ENCODE results near the gene GRM5. TPM values are rescaled to one million over a fixed set of nuclear protein-coding genes. Genes with fewer than 3 reads are reported as not detected.
"Not testable (repeated sequence)": the region's sequence is repeated elsewhere in the genome, so short reads cannot be mapped to it uniquely, and the experiment has no call there.

GRM5 gene
- total RNA-seq, 1 donor from 2014 or later: not detected

DNA sequence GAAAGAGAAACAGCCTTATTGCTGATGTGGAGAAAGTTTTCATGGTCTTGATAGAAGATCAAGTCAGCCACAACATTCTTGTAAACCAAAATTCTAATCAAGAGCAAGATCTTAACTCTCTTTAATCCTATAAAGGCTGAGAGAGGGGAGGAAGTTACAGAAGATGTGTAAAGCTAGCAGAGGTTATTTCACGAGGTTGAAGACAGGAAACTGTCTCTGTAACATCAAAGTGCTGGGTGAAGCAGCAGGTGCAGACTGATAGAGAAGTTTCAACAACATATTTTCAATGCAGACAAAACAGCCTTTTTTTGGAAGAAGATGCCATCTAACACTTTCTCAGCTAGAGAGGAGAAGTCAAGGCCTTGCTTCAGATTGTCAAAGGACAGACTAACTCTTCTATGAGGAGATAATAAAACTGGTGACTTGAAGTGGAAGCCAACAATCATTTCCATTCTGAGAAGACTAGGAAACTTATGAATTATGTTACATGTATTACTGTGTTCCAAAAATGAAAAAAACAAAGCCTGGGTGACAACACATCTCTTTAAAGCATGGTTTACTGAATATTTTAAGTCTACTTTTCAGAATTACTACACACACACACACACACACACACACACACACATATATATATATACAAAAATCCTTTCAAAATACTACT, 221.9 kb downstream of the GRM5 start:
- DNase-seq (ENCODE audit: low read depth): not testable (repeated sequence)

DNA sequence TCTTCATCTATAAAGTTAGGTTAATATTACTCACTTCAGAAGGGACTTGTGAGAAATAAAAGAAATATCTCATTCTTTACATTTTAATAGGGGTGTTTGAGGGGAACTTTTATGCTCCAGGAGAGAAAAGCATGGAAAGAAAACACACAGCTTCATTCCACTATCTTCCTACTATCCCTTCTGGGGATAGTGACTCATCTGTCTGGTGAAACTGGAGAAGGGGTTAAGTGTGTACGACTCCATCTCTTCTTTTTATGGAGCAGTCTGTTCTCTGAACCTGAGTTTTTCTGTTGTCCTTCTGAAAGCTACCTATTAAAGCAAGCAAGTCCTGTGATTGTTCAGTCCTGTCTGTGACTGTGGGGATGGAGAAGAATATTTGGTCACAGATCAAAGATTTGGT, 227.6 kb downstream of the GRM5 start:
- DNase-seq (ENCODE audit: low read depth): not testable (repeated sequence)

DNA sequence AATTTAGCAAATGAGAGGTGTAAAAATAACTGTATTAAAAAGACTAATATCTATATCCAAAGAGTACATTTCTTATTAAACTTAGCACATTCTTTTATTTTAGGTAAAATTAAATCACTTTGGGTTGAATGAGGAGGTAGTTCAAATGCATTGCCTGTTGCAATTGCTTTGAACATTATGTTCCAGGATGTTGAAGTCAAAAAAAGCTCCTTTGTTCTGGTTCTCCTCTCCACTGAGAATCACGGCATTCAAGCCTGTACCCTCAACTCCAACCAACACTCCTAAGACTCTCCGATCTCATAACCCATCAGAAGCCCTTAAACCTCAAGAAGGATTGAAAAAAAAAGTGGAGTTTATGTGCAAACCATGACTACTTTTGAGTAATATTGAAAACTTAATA, 230.1 kb downstream of the GRM5 start:
- DNase-seq (ENCODE audit: low read depth): not testable (repeated sequence)

DNA sequence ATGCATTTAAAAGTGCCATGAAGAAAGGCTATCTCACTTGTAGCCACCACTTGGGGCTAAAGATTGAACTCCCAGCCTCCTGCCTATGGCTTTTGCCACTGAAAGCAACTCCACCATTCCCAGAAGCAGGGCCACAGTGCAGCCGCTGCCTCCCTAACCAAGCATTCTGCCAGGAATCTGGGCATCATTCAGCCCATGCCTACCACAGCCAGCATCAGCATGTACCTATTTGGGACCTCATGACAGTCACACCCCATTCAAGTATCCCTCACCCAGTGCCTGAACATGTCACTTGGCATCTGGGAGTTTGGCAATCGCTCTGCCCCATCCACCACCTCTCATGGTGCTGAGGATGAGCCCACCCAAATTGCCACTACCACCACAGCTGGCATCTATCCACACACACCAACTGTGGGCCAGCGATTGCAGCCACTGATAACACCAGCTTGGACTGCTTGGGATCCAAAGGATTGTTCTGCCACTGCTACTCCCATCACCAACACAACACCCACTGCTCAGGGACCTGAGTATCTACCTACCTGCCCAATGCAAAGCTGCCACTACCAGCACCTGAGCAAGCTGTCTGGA, 234.4 kb downstream of the GRM5 start:
- DNase-seq (ENCODE audit: low read depth): no peak

DNA sequence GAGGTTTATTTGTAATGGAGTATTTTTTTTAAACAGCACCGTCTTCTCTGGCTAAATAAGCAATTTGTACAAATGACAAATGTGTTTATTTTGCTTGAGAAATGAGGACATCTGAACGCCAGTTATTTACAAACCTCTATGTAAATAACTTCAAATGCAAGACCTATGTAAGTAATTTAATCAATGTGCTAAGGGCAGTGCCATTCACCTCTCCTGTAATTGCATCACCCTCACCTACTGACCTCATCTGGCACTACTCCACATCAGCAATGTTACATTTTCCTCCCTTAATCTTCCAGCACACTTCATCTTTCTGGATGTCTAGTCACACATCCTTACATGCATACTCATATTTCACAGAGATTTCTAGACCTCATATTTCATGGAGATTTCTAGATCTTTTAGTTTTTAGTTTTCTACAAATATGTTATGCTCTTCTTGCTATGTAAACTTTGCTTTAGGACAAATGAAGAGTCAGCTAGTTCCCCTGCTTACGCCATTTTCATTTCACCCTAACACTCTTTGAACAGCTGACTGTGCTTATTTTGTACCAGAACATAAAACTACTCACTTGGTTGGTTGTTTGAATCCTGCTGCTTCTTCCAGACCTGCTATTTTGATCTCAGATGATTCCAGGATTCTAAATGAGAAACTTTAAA, 238.6 kb downstream of the GRM5 start:
- no peak for DNase-seq (ENCODE audit: low read depth)

DNA sequence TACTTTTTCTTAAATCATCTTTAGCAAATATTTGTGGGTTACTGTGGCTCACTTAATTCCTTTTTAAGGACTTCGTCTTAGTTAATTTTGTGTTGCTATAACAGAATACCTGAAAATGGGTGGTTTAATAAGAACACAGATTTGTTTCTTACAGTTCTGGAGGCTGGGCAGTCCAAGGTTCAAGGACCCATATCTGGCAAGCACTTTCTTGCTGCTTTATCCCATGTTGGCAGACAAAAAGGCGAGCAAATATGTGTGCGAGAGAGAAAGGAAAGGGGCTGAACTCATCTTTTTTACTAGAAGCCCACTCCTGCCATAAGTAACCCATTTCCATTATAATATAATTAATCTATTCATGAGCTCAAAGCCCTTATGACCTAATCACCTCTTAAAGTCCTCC, 246.2 kb downstream of the GRM5 start:
- DNase-seq (ENCODE audit: low read depth): no peak

DNA sequence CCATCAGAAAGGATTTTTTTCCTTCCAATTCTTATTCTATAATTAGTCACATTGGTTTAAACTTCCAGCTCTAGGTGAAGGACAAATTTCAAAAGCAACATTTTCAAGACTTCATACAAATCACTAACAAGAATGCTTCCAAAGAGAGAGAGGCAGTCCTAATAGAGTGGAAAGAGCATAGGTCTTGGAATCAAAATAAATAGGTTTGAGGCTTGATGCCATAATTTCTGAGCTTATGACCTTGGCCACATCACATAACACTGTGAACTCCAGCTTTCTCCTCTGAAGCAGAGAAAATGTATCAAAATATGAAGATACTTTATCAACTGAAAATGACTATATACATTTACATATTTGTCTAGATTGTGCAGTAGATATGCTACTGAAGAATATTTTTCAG, 246.8 kb downstream of the GRM5 start:
- no peak for DNase-seq (ENCODE audit: low read depth)

DNA sequence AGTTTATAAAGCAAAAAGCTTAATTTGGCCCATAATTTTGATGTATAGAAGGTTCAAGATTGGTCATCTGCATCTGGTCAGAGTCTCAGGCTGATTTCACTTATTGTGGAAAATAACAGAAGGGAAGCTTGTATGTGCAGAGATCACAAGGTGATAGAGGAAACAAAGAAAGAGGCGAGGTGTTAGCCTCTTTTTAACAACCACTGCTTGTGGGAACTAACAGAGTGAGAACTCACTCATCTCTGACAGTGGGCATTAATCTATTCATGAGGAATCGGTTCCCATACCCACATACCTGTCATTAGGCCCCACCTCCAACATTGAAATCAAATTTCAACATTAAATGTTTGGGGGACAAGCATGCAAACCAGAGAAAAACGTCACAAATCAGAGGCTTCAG, 250.3 kb downstream of the GRM5 start:
- DNase-seq (ENCODE audit: low read depth): no peak

DNA sequence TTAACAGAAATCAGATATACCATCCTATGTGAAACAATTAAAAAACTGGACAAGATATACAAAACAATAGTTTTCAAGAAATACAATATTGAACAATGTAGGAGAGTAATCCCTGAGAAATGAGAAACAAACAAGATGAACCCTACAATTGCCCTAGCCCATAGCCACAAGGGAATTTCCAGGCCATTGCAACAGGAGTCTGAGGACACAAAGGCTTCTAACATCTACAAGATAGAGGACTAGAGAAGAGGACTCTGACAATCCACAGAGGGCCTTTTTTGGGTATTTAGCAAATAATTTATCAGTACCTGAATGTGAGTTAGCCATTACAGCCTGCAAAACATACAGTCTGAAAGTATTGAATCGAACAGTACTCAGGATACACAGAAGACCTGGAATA, 251.7 kb downstream of the GRM5 start:
- no peak for DNase-seq (ENCODE audit: low read depth)

DNA sequence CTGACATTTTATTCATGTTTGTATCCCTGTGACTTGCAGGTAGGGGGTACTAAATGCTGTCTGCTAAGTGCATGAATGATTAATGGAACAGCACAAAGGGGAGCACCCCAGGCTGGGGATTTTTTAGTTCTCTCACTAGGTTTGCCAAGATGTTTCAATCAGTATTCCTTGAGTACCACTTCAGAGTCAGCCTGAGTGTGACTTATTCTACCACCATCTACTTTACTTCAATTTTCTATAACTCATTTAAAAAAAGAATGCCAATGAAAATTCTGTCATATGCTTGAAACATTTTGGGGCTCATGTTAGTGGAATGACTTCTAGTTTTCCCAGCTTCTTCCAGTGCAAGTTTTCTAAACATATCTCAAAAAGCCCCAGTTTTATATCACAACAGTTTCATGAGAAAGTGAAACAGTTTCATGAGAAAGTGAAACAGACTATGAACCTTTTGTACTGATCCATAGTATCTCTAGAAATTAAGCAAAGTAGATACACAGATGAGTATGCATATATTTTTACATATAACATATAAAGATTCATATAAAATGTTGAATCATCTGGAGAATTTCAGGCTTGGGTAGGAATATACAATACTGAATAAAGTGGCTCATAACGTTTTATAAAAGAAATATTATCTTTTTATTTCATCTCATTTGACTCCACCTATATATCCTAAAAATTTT, 252.4 kb downstream of the GRM5 start:
- no peak for DNase-seq (ENCODE audit: low read depth)

DNA sequence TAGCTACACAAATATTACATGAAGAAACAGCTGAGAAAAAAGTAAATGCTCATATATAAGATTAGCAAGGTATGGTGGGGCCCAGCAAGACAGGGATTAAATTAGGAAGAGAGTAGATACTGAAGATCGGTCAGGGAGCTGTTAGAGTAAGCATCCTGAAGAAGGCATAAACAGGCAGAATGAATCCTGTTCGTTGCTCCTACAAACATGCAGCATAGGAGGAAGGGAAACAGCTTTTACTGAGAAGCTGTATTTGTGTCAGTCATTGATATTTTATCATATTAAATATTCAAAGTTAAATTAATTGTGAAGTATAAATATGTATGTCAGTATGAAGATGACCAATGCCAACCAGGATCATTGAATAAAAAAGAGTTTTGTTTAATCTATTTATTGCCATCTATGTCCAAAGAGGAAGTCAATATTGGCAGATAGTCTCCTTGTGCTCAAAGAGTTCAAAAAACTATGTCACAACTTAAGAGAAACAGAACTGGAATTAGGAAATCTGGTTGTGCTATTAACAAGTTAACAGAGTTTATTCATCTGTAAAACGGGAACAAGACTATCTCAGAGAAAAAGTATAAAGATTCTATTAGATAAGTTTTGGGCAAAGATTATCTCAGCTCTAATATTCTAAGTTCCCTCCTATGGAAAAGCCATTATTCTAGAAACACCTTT, 255.2 kb downstream of the GRM5 start:
- no peak for DNase-seq (ENCODE audit: low read depth)

DNA sequence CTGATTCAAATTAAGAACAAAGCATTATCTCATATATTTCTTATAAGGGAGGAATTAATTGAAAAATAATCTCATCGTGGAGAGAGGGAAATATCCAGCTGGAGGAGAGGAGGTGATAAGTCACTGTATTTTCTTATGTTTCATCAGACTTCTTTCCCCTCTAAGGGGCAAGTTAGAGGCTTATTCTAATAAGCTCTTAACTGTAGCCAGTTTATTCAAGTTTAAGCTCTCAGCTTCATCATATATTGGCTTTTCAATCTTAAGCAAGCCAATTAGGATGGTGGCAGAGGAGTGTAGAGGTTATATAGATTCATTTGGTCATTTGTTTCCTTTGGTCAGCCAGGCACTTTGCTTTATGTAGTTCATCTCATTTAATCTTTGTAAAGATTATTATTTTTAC, 256.7 kb downstream of the GRM5 start:
- no peak for DNase-seq (ENCODE audit: low read depth)

DNA sequence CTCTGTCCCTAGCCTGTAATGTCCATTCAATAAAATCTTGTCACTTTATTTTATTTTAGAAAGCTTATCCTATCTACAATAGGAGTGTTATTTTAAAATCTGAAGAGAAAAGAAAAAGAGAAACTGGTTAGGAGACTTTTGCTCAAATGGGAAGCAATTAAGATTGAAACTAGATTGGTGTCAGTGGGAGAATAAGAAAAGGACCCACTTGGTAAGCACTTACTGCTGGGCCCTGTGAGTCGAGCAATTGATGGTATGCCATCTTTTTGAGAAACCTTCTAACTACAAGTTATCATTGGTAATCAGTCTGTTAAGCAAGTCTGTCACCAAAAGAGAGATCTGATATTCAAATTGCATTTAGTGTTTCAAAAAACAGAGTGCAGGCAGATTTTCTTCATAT, 258.4 kb downstream of the GRM5 start:
- no peak for DNase-seq (ENCODE audit: low read depth)

DNA sequence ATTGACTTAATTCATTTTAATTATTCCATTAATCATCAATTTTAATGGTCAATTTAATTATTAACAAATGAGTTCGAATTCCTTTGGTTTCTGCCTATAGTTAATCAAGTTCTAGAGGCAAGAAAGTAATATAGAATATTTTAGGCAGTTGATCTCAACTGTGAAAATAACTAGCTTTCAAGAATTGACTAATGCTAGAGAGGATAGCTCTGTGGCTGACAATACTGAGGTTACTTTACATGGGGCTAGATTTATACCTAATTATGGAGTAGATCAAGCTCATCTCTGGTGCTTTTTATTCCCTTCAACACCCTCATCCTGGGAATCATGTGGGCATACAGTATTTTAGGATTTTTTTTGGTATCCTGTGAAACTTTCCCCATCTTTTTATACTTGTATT, 259.4 kb downstream of the GRM5 start:
- no peak for DNase-seq (ENCODE audit: low read depth)

DNA sequence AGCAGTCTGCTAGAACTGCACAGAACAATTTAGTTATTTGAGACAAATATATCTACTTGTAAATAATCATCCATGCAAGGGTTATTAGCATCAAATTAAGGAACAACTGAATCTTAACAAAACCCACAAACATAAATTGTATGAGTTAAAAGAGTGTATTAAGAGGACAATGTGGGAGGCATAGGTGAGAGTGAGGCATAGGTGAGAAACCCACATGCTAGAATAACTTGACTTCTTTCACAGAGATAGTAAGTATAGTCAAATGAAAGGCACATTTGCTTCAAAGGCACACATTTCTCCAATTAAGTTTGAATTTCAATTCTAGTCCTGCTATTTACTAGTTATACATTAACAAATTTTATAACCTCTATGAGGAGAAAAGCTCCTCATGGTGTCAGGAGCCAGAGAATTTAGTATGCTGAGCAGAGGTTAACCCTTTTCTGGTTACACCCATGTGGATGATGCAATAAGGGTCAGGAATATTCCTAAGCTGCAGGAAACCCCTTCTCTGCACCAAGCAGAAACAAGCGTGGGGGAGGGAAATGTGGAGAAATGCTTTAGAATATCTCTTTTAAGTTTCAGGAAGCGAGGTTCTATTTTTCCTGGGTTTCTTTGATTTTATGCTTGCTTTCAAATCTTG, 264.2 kb downstream of the GRM5 start:
- DNase-seq (ENCODE audit: low read depth): no peak

DNA sequence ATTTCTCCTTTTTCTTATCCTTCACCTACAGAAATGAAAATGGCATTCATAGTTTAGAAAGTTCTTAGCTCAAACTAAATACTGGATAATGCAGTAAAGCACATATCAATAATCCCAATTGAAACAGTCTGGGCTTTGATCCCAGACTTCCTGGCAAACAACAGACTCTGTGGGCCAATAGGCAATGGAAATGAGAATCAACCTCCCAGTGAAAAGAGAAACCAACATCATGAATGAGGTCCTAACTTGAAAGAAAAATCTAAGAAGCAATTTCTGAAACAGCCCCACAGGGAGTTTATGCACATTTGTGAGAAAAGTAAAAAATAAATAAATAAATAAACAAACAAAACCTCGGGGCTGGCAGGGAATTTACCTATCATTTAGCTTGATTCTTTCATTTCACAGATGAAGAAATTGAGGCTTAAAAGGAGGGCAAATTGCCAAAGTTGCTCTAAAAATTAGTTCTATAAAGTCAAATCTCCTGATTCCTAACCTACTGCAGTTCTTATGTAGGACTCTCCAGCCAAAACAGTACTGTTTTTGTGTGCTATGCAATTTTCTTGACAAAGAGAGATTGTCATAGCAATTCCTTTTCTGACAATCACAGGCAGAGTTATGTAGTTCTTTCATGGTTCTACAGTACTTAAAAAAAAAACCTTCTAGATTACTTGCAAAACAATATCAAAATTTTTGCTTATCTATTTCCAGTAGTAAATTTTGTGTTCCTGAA, 265.8 kb downstream of the GRM5 start:
- DNase-seq (ENCODE audit: low read depth): no peak

DNA sequence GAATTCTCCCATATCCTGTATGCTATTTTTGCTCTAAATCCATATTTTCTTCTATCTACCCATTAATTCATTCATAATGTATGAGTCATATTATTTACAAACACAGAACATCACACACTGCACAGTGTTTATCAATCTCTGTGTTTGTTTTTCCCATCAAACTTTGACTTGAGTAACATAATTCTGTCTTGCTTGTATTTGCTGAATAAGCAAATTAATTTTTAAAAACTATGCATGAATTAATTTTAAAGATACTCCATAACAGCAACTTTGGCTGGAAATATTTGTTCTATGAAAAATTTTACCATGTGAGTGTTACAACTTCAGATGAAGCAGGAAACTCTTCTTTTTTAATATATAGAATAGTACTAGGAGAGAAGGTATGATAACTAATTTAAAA, 275.6 kb downstream of the GRM5 start:
- DNase-seq (ENCODE audit: low read depth): no peak

DNA sequence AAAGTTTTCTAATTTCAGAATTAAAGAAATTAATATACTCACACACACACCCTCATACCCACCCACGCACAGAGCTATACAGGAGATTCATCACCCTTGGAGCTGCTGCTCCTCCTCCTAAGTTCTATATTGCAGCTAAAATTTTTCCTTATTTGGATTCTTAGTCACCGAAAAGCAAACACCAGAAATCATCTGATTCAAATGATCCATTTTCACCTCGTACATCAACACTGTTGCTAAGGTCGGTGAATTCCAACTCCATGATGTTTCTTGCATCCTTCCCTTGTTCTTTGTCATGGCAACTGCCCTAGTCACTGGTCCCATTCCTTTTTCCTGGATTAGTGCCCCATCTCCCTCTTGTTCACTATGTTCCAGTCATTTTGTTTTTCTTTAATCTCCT, 286.2 kb downstream of the GRM5 start:
- no peak for DNase-seq (ENCODE audit: low read depth)

DNA sequence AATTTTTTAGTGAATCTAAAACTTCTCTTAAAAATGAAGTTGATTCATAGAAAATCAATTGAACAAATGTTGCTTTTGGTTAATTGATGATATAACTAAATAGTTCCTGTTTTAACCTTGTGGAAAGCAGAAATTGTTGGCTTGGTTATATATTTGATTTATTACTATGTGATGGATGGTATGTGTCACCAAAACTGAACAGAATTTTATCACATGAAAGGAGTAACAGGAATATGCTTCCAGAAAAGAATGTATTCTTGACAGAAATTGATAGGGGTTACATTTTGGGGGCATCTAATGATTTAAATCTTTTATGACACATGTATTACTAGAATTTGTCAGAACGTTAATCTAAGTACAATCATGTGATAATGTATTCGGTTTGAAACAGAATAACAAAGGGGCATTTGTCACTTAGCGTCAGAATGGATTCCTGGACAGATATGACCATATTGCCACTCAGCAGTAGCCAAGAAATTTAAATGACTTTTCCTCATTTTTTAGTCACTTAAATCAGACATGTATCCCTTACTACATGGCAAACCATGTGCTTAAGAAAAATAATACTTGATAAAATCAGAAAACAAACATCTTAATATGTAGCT, 295.2 kb downstream of the GRM5 start:
- DNase-seq (ENCODE audit: low read depth): no peak

DNA sequence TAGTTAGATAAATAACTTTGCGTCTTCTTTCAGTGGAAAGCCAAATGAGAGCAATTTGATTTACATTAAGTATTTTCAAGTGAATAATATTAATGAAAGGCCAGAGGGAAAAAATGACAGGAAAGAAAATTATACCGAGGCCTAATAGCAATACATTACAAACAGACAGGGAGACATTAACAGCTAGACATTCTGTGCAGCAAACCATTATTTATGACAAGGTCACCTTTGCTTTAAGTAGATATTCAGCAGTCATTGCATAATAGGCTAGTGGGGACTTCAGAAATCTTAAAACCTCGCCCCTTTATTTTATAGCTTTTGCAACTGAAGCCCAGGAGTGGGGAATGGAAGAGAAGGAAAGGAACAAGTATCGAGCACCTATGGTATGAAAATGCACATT, 321.6 kb downstream of the GRM5 start:
- DNase-seq (ENCODE audit: low read depth): no peak
